ENCODE measurements around the gene FGF13. TPM values are rescaled to one million over a fixed set of nuclear protein-coding genes. Genes with fewer than 3 reads are reported as not detected.

Gene FGF13
- total RNA-seq, 1 experiment from 2014 or later = 17.1 TPM

DNA sequence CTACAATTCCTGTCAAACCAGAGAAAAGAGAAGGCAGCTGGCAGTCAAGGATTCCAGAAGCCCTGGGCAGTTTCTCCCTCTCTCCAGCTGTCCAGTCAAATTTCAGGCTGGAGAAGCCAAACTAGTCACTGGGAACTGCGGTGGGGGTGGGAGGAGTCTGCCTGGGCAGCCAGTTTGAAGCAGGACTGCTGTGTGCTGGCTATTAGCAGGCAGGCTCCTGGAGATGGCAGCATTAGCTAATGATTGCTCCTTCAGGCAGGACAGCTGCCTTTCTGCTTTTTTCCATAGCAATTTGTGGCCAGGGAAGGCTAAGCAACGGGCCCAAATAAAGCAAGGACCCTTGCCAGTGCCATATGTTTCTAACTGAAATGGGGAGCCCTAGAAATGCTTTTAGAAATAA lies 44.7 kb upstream of the FGF13 start:
- Histone ChIP-seq H3K4me1 (ENCODE audit: insufficient read depth, low read length) (no peaks in the 10 kb centered on the region; the same call in 1 of the 2 replicates), H3K79me2 (ENCODE audit: insufficient read depth, low read length) (no peaks in the 10 kb centered on the region), H2BK12ac (ENCODE audit: insufficient read length, low read depth, low read length) (no peak overlapping the region), H3K9me3 (ENCODE audit: control insufficient read depth, low read depth, low read length) (no peaks in the 10 kb centered on the region), H3K4me2 (ENCODE audit: insufficient read depth, insufficient read length, low read length) (no peak overlapping the region), H2AFZ (ENCODE audit: low read length) (no peak overlapping the region), H4K5ac (ENCODE audit: insufficient read length, low read depth, low read length) (no peak overlapping the region), H4K20me1 (ENCODE audit: control insufficient read depth, insufficient read depth, insufficient read length) (no peaks in the 10 kb centered on the region), H2BK15ac (ENCODE audit: low read depth, low read length) (no peak overlapping the region), H3K27ac (ENCODE audit: insufficient read length, low read depth, low read length) (no peak overlapping the region), H3K23ac (ENCODE audit: insufficient read length, low read depth, low read length) (no peak overlapping the region), H3T11ph (ENCODE audit: low read length) (no peak overlapping the region), H3K4ac (ENCODE audit: low read depth, low read length) (no peak overlapping the region), H4K91ac (ENCODE audit: insufficient read length, low read depth, low read length) (no peak overlapping the region), H2BK120ac (ENCODE audit: low read depth, low read length, poor library complexity, severe bottlenecking) (no peak overlapping the region), H3K27me3 (ENCODE audit: insufficient read depth, low read length) (no peaks in the 10 kb centered on the region), H2AK5ac (ENCODE audit: insufficient read length, low read length) (no peak overlapping the region), H3K9ac (ENCODE audit: extremely low read depth, insufficient read length, low read length) (no peak overlapping the region), H2BK20ac (ENCODE audit: low read depth, low read length, poor library complexity, severe bottlenecking) (no peak overlapping the region), H3K18ac (ENCODE audit: insufficient read length, low read depth, low read length) (no peak overlapping the region), H3K79me1 (ENCODE audit: insufficient read depth, low read depth, low read length, poor library complexity, severe bottlenecking) (no peaks in the 10 kb centered on the region), H3K14ac (ENCODE audit: insufficient read depth, low read length) (no peak overlapping the region), H4K8ac (replicated peaks; ENCODE audit: insufficient read length, low read depth, low read length) (no peak overlapping the region), H3K56ac (ENCODE audit: insufficient read length, low read depth, low read length) (no peak overlapping the region), H3K23me2 (ENCODE audit: insufficient read length, low read depth, low read length, poor library complexity, severe bottlenecking) (no peaks in the 10 kb centered on the region), H2BK5ac (ENCODE audit: insufficient read length, low read length) (no peak overlapping the region)
- TF ChIP-seq, protein P1, sequence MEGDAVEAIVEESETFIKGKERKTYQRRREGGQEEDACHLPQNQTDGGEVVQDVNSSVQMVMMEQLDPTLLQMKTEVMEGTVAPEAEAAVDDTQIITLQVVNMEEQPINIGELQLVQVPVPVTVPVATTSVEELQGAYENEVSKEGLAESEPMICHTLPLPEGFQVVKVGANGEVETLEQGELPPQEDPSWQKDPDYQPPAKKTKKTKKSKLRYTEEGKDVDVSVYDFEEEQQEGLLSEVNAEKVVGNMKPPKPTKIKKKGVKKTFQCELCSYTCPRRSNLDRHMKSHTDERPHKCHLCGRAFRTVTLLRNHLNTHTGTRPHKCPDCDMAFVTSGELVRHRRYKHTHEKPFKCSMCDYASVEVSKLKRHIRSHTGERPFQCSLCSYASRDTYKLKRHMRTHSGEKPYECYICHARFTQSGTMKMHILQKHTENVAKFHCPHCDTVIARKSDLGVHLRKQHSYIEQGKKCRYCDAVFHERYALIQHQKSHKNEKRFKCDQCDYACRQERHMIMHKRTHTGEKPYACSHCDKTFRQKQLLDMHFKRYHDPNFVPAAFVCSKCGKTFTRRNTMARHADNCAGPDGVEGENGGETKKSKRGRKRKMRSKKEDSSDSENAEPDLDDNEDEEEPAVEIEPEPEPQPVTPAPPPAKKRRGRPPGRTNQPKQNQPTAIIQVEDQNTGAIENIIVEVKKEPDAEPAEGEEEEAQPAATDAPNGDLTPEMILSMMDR (conservative IDR thresholded peaks at IDR 0.05) = peak; percentile 68
- Mint-ChIP-seq H3K4me3 (no peak overlapping the region), H3K27ac (no peak overlapping the region), H3K27me3 (ENCODE audit: low read depth) (peaks cover 1% of the 10 kb centered on the region; the same call in 1 of the 2 replicates), H3K4me1 (peaks cover 0 to 4% of the 10 kb centered on the region in 2 experiments; a peak in 1 of 4 replicates), H3K36me3 (ENCODE audit: insufficient read depth in 1 of 3, low read depth in 3 of 3) (no peaks in the 10 kb centered on the region), H3K9me3 (peaks cover 0 to 21% of the 10 kb centered on the region in 2 experiments; a peak in 2 of 5 replicates)
- WGBS (ENCODE audit: extremely low coverage, insufficient read length, low lambda C conversion rate) = no CpG with 5 or more reads among the region's 2 CpGs
- peak; percentile 74 for DNase-seq
